ENCODE measurements around the gene ACTR3. TPM values are rescaled to one million over a fixed set of nuclear protein-coding genes. Genes with fewer than 3 reads are reported as not detected.

The ACTR3 gene
- total and polyA plus RNA-seq, 2 donors (not counting 1 experiment from before 2014, with no cell fraction given) = 64.3 to 249 TPM

- no peaks in the 10 kb centered on the region for H3K9me3 Mint-ChIP-seq (ENCODE audit: insufficient read depth)
- H3K79me2 ChIP-seq (ENCODE audit: control insufficient read depth, insufficient read depth, low read length) = no peaks in the 10 kb centered on the region
- no peak for TF ChIP-seq CTCF (IDR thresholded peaks at IDR 0.05)
- TF ChIP-seq EZH2 (IDR thresholded peaks at IDR 0.05; ENCODE audit: borderline replicate concordance, insufficient read depth, low read depth, low read length, poor library complexity, severe bottlenecking) = no peak
- H3K4me1 ChIP-seq (ENCODE audit: control insufficient read depth in 2 of 2, insufficient read depth in 2 of 2, low read length in 2 of 2) = no peaks in the 10 kb centered on the region
- no peaks in the 10 kb centered on the region for H3K27me3 Mint-ChIP-seq
- H2AFZ ChIP-seq (ENCODE audit: insufficient read depth, low read depth, low read length, poor library complexity, severe bottlenecking) = no peak overlapping the region
- H3K4me2 ChIP-seq (replicated peaks; ENCODE audit: low read depth, low read length, poor library complexity, severe bottlenecking) = no peak overlapping the region
- no peak overlapping the region for H3K4me3 ChIP-seq (ENCODE audit: control extremely low read depth in 1 of 5, extremely low read depth in 1 of 5, insufficient read depth in 1 of 5, low read depth in 2 of 5, low read length in 4 of 5)
- no peak overlapping the region for H3K4me3 Mint-ChIP-seq
- no peak overlapping the region for H3K9ac ChIP-seq (ENCODE audit: low read length)
- ChIA-PET POLR2A (no interaction called here), CTCF (interaction anchor here (0.7 kb wide), 1 partner anchor 257 kb away, joined by 3 read pairs; no protein-coding TSS in a partner anchor)
- ATAC-seq (ENCODE audit: low read depth) (no peak), DNase-seq (no peak)
- H3K9me3 ChIP-seq (ENCODE audit: control extremely low read depth in 1 of 3, control insufficient read depth in 2 of 3, insufficient read depth in 1 of 3, low read length in 2 of 3) = peaks cover 0 to 17% (median 3%) of the 10 kb centered on the region in 3 donors
- no peak overlapping the region for H3K27ac ChIP-seq (ENCODE audit: low read length in 2 of 2)
- WGBS (ENCODE audit: insufficient coverage) = 100% methylated on average over 3 of the region's 8 CpGs
- no peaks in the 10 kb centered on the region for H3K27me3 ChIP-seq (replicated peaks in 1 of 4; ENCODE audit: control extremely low read depth in 1 of 4, control insufficient read depth in 3 of 4, insufficient read depth in 4 of 4, low read length in 3 of 4)
- H3K27ac Mint-ChIP-seq = peak overlapping the region; percentile 66
- no peaks in the 10 kb centered on the region for H4K20me1 ChIP-seq (ENCODE audit: control insufficient read depth, insufficient read depth, low read length, poor library complexity, severe bottlenecking)
- H3K36me3 ChIP-seq (replicated peaks in 1 of 2; ENCODE audit: control extremely low read depth in 1 of 2, control insufficient read depth in 1 of 2, extremely low read depth in 1 of 2, insufficient read depth in 2 of 2, low read length in 1 of 2) = peaks cover 0 to 25% of the 10 kb centered on the region in 2 experiments
- peaks cover 9% of the 10 kb centered on the region for H3K4me1 Mint-ChIP-seq
- intact Hi-C loops (cut with micrococcal nuclease) = no loop called here
These were observed 87.3 kb downstream of the ACTR3 start for GRCh38 chr2:113977060-113977659.

- Histone ChIP-seq H3K27ac (ENCODE audit: low read length in 2 of 2) (no peak overlapping the region), H3K9me3 (ENCODE audit: control extremely low read depth in 1 of 3, control insufficient read depth in 2 of 3, insufficient read depth in 1 of 3, low read length in 2 of 3) (peaks cover 0 to 17% (median 3%) of the 10 kb centered on the region in 3 donors), H3K79me2 (ENCODE audit: control insufficient read depth, insufficient read depth, low read length) (no peaks in the 10 kb centered on the region), H3K4me2 (replicated peaks; ENCODE audit: low read depth, low read length, poor library complexity, severe bottlenecking) (no peak overlapping the region), H3K4me1 (ENCODE audit: control insufficient read depth in 2 of 2, insufficient read depth in 2 of 2, low read length in 2 of 2) (no peaks in the 10 kb centered on the region), H3K9ac (ENCODE audit: low read length) (no peak overlapping the region), H3K4me3 (ENCODE audit: control extremely low read depth in 1 of 5, extremely low read depth in 1 of 5, insufficient read depth in 1 of 5, low read depth in 2 of 5, low read length in 4 of 5) (no peak overlapping the region), H2AFZ (ENCODE audit: insufficient read depth, low read depth, low read length, poor library complexity, severe bottlenecking) (no peak overlapping the region), H3K27me3 (replicated peaks in 1 of 4; ENCODE audit: control extremely low read depth in 1 of 4, control insufficient read depth in 3 of 4, insufficient read depth in 4 of 4, low read length in 3 of 4) (no peaks in the 10 kb centered on the region), H4K20me1 (ENCODE audit: control insufficient read depth, insufficient read depth, low read length, poor library complexity, severe bottlenecking) (no peaks in the 10 kb centered on the region), H3K36me3 (replicated peaks in 1 of 2; ENCODE audit: control extremely low read depth in 1 of 2, control insufficient read depth in 1 of 2, extremely low read depth in 1 of 2, insufficient read depth in 2 of 2, low read length in 1 of 2) (peaks cover 0 to 18% of the 10 kb centered on the region in 2 experiments)
- ChIA-PET POLR2A (no interaction called here), CTCF (interaction anchor here (1.1 to 1.8 kb wide), 3 partner anchors 9 to 12 kb away, joined by 3 to 5 read pairs (median 4); no protein-coding TSS in a partner anchor)
- Mint-ChIP-seq H3K4me3 (no peak overlapping the region), H3K4me1 (peaks cover 2% of the 10 kb centered on the region), H3K27me3 (no peaks in the 10 kb centered on the region), H3K9me3 (ENCODE audit: insufficient read depth) (no peaks in the 10 kb centered on the region), H3K27ac (peak overlapping the region; percentile 66)
- TF ChIP-seq CTCF (IDR thresholded peaks at IDR 0.05) = no peak
- 88% methylated on average over 11 of the region's 16 CpGs for WGBS (ENCODE audit: insufficient coverage)
- intact Hi-C loops (cut with micrococcal nuclease) = no loop called here
- ATAC-seq (ENCODE audit: low read depth) (no peak), DNase-seq (no peak)
These were observed 88.0 kb downstream of the ACTR3 start for GRCh38 chr2:113977660-113978523.
